GM13976 (cell line): ENCODE measurements around the gene CNTF.

Experiments used
- DNase-seq: peaks from one replicate; pipeline ENCODE4 v3.0.0; 2012; ENCODE audit warnings: low spot score
- in situ Hi-C: fragments of 300-500 bp; cut with MboI; formaldehyde crosslinking; loops from one replicate; pipeline ENCODE4 v1.12.0; 2022; ENCODE audit warnings: low sequenced_read_pairs, mixed read lengths, inconsistent platforms; ENCODE audit not compliant: unreplicated experiment
- TF ChIP-seq, protein P1 (sequence below): IDR thresholded peaks from 2 replicates; pipeline ENCODE4 v1.5.1; 2012; ENCODE audit warnings: borderline replicate concordance, mild to moderate bottlenecking; ENCODE audit not compliant: insufficient read depth; ENCODE audit errors: extremely low read depth, missing control alignments, control extremely low read depth

CNTF gene

DNA sequence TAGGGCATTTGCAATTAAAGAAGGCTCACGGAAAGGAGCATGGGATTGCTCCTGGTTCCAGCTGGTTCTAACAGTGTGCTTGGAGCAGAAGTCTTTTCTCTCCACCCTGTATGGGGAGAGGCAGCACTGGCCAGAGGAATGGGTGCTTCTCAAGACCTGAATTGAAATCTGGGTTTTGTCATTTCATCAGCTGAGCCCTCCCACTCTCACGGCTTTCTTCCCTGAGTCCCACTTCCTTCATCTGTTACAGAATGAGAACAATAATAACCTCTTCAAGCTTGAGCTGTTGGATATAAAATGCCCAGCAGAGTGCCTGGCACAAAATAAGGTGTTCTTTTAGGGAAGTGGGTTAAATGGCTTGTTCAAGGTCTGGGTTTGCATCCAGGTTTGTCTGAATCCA lies 17.2 kb downstream of the CNTF start:
- TF ChIP-seq, protein P1, sequence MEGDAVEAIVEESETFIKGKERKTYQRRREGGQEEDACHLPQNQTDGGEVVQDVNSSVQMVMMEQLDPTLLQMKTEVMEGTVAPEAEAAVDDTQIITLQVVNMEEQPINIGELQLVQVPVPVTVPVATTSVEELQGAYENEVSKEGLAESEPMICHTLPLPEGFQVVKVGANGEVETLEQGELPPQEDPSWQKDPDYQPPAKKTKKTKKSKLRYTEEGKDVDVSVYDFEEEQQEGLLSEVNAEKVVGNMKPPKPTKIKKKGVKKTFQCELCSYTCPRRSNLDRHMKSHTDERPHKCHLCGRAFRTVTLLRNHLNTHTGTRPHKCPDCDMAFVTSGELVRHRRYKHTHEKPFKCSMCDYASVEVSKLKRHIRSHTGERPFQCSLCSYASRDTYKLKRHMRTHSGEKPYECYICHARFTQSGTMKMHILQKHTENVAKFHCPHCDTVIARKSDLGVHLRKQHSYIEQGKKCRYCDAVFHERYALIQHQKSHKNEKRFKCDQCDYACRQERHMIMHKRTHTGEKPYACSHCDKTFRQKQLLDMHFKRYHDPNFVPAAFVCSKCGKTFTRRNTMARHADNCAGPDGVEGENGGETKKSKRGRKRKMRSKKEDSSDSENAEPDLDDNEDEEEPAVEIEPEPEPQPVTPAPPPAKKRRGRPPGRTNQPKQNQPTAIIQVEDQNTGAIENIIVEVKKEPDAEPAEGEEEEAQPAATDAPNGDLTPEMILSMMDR, result no peak
- DNase-seq, result no peak
- in situ Hi-C loops, result no loop called here

DNA sequence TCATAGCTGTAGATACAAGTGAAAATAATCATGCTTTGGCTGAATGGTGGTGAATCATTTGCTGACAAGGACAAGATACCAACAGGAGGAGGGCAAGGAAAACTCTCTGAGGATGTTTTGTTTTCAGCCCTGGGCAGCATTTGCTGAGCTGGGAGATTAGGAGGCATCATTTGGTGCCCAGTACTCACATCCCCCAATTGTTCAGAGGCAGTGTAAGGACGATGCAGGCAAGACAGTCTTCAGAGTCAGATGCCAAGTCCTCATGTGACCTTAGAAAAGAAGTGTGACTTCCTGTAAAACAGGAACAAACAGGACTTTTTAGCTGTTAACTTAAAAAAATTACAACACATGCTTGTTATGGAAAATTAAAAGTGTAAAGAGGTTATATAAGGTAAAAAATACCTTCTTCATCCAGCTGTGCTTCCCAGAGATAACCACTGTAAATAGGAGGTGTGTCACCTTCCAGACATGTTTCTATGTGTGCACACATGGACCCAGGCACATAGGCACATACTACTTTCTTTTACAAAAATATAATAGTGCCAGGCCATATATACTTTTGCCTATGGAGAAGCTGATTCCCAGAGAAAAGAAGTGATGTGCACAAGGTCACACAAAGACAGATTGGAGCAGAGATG lies 18.0 kb downstream of the CNTF start:
- no peak for DNase-seq
- TF ChIP-seq, protein P1, result no peak
- in situ Hi-C loops, result no loop called here

DNA sequence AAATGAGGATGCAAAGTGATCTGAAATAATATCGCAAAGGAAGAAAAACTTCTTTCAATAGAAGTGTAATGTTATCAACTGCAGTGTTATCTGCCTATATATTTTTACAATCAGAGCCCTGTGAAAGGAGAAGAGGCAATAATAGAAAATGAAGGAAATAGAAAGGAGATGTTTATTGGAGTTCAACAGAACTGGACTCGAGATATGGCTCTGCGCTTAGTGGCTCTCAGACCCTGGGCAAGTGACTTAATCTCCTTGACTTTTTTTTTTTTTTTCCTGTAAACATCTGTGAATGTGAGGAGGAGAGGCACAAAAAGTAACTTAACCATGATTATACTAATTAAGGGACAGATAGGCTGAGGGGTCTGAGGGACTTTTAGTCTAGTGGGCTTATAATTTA lies 18.9 kb downstream of the CNTF start:
- DNase-seq, result no peak
- in situ Hi-C loops, result no loop called here
- TF ChIP-seq, protein P1, result no peak

DNA sequence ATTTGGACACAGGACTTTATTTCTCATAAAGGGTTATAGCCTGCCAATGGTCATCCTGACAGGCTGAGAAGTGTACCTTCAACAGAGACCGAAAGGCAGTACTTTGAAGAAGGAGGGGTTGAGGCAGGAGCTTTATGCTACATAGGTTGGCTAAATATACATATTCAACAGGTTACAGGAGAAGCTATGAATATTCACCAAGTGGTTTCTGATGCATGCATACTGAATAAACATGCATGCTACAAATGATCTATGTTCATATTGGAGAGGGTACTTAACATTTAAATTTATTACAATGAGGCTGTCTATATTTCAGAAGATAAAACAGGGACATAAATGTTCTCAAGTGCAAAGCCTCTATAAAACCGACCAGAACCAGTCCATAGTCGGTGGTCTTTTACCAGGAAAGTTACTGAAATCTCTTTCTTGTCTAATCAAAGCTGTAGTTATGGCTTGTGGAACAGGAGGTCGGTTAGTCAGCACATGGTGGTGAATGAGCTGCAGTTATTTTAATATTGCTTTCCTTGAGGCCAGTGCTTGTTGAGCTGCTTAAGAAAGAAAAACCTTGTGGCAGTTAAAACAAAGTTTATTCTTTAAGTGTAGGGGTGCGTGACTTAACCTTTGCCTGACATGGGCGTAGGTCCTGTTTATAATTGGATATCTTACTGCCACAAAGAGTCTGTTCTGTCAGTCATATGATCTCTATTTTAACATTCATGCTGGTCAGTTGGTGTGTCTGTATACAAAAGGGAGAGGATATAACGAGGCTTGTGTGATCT lies 19.5 kb downstream of the CNTF start:
- in situ Hi-C loops, result no loop called here
- TF ChIP-seq, protein P1, result no peak
- DNase-seq, result no peak

DNA sequence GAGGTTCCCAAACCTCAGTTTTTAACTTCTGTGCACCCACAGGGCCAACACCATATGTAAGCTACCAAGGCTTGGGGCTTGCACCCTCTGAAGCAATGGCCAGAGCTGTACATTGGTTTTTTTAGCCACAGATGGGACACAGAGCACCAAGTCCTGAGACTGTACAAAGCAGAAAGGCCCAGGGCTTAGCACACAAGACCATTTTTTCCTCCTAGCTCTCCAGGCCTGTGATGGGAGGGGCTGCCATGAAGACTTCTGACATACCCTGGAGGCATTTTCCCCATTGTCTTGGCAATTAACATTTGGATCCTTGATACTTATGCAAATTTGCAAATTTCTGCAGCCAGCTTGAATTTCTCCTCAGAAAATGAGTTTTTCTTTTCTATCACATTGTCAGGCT lies 23.4 kb downstream of the CNTF start:
- TF ChIP-seq, protein P1, result no peak
- no peak for DNase-seq
- in situ Hi-C loops, result no loop called here

DNA sequence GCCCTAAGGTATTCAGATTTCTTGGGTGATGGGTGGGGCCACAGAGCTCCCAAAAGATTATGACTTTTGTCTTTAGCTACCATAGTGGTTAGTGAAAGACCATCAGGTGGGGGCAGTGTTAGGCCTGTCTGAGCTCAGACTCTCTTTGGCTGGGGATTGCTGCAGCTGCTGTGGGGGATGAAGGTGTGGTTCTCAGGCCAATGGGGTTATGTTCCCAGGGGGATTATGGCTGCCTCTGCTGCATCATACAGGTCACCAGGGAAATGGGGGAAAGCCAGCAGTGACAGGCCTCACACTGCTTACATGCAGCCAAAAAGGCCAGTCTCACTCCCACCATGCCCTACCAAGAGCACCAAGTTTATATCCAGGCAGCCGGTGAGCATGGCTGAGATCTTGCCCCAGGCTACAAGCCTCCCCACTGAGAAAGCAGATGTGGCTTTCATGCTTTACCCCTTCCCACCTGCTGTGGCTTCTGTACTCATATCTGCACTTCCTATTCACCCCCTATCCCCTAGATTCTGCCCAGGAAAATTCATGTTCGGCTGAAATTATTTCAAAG lies 24.8 kb downstream of the CNTF start:
- in situ Hi-C loops, result no loop called here
- TF ChIP-seq, protein P1, result peak; percentile 20
- DNase-seq, result no peak
